HUDEP-2 (cell line): ENCODE data around the gene MMRN2.
"Not testable (repeated sequence)": the region's sequence is repeated elsewhere in the genome, so short reads cannot be mapped to it uniquely, and the experiment has no call there.

Experiments used
- DNase-seq, 76 experiments: peaks; one replicate each; lab custom pipeline; 2025; ENCODE audit not compliant: unreplicated experiment in 76 of 76; lab: John Stamatoyannopoulos, UW

The MMRN2 gene

GRCh38 chr10:86958116-86958900 is 893 bp upstream of the MMRN2 start, which contains the start of gene SNCG:
Gene SNCG, plus strand, starts transcription at chr10:86958599. Its CDS starts 99 bp downstream, at chr10:86958698.
- DNase-seq, result no peak

GRCh38 chr10:86956848-86957448 is 467 bp downstream of the MMRN2 start:
- no peak for DNase-seq

GRCh38 chr10:86956195-86956847 is 1.1 kb downstream of the MMRN2 start:
- DNase-seq, result no peak

- DNase-seq, result no peak
Measured at GRCh38 chr10:86955501-86956194, 1.8 kb downstream of the MMRN2 start.

GRCh38 chr10:86954681-86955500 is 2.5 kb downstream of the MMRN2 start:
- DNase-seq, result no peak

- DNase-seq, result no peak
Measured at GRCh38 chr10:86953747-86954680, 3.4 kb downstream of the MMRN2 start.

- not testable (repeated sequence) for DNase-seq
Measured at GRCh38 chr10:86952697-86953096, 4.7 kb downstream of the MMRN2 start.

GRCh38 chr10:86952106-86952505 is 5.3 kb downstream of the MMRN2 start:
- DNase-seq, result no peak

- no peak for DNase-seq
Measured at GRCh38 chr10:86951184-86951761, 6.1 kb downstream of the MMRN2 start.

- no peak for DNase-seq
Measured at GRCh38 chr10:86950349-86950748, 7.1 kb downstream of the MMRN2 start.

- DNase-seq, result not testable (repeated sequence)
Measured at GRCh38 chr10:86947806-86948205, 9.6 kb downstream of the MMRN2 start.

GRCh38 chr10:86946213-86947155 is 10.9 kb downstream of the MMRN2 start:
- no peak for DNase-seq

- DNase-seq, result no peak
Measured at GRCh38 chr10:86945361-86946212, 11.8 kb downstream of the MMRN2 start.

- no peak for DNase-seq
Measured at GRCh38 chr10:86944907-86945306, 12.5 kb downstream of the MMRN2 start.

- no peak for DNase-seq
Measured at GRCh38 chr10:86944471-86944870, 12.9 kb downstream of the MMRN2 start.

- no peak for DNase-seq
Measured at GRCh38 chr10:86944031-86944419, 13.4 kb downstream of the MMRN2 start.
